NCI-H345 (cell line): Measurements from ENCODE around the gene VASP.

Experiments used
- DNase-seq: peaks from one replicate; lab custom pipeline; 2025; lab: John Stamatoyannopoulos, UW

VASP gene

DNA sequence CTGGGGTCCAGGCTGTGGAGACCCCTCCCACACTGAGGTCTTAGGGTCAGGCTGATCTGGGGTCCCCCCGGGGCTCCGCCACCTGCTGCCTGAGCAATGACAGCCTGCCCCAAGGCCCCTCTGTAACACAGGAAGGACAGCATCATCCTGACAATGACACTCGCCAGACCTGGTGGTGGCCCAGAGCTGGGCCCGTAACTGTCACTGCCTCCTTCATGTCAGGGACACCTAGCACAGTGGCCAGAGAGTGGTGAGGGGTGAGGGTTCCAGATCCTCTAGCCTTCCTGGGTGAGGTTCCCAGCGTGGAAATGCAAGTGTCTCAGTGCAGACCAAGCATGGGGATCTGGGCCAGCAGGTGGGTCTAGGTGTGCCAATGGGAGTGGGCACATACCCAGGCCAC, 49.6 kb downstream of the VASP start:
- DNase-seq, result no peak

DNA sequence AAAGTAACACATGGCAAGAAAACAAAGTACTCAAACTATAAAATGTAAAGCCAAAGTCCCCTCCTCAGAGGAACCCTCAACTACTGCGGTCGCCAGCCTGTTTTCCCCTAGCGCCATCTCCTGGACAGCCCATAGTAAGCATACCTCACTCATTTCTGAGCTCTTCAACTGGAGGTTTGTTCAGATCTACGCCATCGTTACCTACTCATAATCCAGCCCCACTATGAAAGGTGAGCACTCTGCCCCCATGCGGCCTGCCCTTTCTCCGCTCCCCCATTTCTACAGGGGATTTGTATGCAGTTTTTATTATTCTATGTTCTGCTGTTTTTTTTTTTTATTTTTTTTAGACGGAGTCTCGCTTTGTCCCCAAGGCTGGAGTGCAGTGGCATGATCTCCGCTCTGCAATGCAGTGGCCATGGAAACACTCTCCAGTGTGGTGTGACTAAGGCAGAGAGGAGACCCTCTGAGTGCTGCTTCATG, 51.2 kb downstream of the VASP start:
- no peak for DNase-seq

DNA sequence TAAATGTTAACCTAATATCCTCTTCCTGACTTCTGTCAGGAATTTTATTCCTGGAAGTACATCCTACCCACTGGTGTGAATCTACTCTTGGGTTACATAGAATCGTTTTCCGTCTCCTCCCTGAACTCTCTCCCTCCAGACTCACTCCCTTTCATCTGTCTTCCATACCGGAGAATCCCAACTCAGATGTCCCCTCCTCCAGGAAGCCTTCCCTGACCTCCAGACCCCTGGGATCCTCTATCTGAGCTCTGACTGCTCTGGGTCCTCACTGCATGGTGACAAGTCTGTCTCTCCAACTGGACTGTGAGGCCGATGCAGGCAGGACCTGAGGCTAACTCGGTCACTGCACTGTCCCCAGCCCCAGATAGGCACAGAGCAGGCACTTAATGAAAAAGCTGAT, 52.8 kb downstream of the VASP start:
- no peak for DNase-seq

DNA sequence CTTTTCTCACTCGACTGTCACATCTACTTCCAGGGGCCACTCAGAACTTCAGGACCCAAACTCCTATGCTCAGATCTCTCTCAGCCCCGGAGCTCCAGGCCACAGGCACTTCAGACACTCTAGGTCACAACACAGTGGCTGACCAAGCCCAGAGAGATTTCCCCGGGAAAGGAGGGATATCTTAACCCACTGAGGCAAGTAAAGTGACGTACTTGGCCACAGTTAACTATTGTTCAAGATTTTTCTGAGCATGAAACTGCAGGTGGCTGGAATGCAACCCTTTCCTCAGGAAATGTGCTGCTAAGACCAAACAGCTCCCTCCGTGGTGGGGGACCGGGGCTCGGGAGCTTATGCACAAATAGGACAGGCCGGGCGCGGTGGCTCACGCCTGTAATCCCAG, 53.4 kb downstream of the VASP start:
- no peak for DNase-seq

- DNase-seq, result no peak
Measured at GRCh38 chr19:45564131-45564780, 57.0 kb downstream of the VASP start.

DNA sequence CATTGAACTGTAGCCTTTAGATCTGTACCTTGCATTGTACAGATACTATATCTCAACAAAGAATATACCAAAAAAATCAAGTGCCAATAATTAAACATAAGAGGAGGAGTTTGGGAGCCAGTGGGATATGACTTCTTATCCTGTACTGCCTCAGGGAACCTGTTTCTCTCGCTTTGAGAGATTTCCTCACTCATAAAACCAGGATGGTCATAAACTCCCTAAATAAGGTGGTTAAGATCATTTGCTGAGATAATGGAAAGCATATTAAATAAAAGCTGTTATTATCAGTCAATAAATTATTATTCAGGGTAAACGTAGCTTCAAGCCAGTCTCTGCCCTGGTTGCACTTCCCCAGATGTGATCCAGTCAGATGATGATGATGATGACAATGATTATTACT, 60.3 kb downstream of the VASP start:
- no peak for DNase-seq

DNA sequence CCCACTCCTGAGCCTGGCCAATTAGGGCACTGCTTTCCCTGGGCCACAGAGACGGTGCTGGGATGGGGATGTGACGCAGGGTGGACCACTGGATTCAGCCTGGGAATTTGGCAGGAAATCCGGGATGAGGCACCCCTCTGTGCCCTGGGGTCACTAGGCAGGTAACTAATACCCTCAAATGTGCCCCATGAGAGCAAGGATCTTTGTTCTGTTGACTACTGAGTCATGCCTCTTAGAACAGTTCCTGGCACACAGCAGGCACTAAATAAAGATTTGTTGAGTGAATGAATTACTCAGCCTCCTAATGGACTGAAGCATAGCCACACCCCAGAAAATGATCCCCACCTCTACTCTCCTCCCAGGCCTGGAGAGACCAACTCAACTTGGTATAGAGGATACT, 61.5 kb downstream of the VASP start:
- no peak for DNase-seq

DNA sequence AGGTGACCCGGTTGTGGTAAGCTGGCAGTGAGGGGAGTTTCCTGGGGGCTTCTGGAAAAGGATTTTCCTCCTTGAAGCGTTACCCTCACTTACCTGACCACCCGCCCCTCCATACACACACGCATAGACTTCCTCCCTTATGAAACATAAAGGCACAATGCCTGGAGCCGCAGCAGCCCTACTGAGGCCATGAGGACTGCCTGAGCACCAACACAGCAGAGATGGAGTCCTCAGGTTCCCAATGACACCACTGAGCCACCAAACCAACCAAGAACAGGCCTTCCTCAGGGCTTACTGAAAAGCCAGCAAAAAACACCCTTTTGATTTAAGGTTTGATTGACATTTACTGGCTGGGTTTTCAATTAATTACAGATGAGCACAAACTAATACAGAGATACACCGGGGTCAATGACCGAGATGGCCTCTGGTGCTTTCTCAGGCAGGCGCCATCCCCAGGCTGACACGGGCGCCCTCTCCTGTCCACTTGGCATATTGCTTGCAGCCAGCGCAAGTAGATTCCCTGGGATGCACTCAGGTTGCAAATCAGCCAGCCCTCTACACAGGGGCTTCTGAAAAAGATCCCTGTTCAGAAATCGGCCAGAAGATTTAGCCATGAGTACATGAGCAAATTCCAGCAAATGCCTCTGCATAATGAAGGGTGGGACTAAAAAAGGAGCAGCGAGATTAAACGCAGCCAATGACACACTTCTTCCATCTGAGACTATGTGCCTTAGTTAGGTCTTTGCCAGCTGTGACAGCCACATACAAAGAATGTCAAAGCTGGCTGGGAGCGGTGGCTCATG, 62.5 kb downstream of the VASP start:
- no peak for DNase-seq

DNA sequence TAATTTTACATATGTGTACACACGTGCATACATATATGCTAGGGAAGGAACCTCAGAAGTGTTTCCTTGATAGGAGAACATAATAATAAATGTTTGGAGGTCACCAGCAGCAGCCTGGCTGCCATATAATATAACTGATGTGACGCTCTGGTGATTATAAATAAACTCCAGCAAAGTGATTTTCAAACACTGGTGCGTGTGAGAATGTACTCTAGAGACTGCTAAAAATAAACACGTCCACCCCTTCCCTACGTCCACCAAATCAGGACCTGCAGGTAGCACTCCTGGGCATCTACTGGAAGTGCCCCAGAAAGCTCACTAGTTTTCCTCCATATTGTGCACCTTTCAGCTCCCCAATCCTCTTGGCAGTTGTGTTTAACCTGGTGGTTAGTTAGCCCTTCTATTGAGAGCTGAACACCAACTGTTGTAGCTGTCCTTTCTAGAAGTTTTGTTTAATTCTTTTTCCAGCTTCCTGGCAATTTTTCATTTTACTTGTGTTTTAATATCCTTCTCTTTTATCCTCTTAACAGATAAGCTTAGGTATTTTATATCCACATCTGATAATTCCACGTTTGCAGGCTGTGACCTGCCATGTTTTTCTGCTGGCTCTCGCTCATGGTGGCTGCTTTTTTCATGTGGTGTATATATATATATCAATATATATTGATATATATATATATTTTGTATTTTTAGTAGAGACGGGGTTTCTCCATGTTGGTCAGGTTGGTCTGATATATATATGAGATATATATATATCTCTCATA, 64.4 kb downstream of the VASP start:
- DNase-seq, result no peak

DNA sequence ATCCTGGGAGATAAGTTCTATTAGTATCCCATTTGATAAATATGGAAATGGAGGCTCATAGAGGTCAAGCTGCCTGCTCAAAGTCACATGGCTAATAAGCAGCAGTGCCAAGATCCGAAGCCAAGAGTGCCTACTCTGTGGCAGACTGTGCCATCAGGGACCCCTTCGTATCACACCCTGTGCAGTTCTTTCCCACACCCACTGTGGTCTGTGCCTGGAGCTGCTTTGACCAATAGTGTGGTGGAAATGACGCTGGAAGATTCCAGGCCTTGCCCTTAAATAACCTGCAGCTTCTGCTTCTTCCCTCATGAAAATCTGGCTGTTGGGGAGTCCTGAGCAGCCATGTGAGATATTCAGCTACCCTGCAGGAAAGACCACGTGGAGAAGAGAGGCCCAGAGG, 67.2 kb downstream of the VASP start:
- no peak for DNase-seq

DNA sequence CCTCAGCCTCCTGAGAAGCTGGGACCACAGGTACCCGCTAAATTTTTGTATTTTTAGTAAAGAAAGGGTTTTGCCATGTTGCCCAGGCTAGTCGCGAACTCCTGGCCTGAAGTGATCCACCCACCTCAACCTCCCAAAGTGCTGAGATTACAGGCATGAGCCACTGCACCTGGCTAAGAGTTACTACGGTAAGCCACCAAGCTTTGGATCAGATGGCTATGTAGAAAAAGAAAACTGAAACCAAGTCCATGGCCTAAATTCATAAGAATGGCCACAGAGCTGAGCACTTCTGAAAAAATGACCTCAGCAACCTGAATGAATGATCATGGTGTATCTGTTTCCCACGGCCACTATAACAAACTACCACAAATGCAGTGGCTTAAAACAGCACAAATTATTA, 67.9 kb downstream of the VASP start:
- no peak for DNase-seq
